ENCODE results near the gene CCNI.
A peak's percentile ranks its signal among the peaks of the same experiment; 100 is the strongest.
"Not testable (repeated sequence)": the region's sequence is repeated elsewhere in the genome, so short reads cannot be mapped to it uniquely, and the experiment has no call there.

Gene CCNI

DNA sequence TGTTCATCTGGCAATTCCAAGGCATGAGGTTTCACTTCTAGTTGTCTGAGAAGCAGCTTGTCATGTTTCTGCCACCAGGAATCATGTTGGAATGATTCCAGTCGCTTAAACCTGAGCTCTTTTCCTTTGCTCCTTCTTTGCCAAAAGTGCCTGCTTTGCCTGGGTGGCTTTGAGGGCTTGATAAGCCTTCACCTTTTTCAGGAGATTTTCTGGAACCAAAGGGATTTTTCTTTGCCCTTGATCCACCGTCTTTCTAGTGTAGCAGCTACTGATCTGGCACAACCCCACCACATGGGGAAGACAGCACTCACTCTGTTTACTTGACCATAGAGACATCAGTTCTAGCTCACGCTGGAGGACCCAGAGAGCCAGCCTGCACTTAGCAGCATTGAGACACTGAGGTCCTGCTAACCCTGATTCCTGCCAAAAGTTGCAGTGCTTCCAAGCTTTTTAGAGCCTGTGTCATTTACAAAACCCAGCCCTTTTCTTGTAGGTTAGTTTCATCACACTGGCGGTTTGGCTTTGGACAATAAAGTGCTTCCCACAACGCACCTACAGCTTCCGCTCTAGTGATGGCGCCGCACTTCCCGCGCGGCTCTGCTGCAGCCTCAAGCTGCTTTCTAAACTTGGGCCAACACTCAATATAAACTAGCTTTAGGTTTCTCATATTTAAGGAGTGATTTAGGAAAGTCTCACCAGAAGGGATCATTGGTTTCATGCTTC is 7.3 kb upstream of the CCNI start:
- no peak for DNase-seq (ENCODE audit: low read depth in 3 of 3, low spot score in 1 of 3)

DNA sequence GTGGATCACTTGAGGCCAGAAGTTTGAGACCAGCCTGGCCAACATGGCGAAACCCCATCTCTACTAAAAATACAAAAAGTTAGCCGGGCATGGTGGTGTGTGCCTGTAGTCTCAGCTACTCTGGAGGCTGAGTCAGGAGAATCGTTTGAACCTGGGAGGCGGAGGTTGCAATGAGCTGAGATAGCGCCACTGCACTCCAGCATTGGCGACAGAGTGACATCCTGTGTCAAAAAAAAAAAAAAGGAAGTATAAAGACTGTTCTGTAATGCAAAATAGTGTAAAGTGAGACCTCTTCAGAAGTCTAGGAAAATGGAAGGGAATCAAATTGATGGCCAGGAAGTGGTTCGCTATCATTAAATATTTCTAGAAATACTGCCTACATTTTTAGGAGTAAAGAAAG is 5.0 kb upstream of the CCNI start:
- not testable (repeated sequence) for DNase-seq (ENCODE audit: low read depth in 3 of 3, low spot score in 1 of 3)

DNA sequence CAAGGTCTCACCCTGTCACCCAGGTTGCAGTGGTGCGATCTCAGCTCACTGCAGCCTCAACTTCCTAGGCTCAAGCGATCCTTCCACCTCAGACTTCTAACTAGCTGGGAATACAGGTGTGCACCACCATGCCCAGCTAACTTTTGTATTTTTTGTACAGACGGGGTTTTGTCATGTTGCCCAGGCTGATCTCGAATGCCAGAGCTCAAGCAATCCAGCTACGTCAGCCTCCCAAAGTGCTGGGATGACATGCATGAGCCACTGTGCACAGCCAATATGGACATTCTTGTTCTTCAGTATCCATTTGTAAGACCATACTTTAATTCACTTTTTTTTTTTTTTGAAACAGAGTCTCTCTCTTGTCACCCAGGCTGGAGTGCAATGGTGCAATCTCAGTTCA is 3.5 kb upstream of the CCNI start:
- DNase-seq (ENCODE audit: low read depth in 3 of 3, low spot score in 1 of 3) = no peak

DNA sequence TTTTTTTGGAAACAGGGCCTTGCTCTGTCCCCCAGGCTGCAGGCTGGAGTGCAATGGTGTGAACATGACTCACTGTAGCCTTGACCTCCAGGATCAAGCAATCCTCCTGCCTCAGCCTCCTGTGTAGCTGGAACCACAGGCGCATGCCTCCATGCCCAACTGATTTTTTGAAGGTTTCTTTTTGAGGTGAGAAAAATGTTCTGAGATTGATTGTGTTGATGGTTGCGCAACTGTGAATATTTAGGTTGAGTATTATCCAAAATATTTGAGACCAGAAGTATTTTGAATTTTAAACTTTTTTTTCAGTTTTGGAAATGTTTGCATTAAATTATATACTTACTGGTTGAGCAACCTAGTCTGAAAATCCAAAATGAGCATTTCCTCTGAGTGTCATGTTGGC is 2.6 kb upstream of the CCNI start:
- no peak for DNase-seq (ENCODE audit: low read depth in 3 of 3, low spot score in 1 of 3)

DNA sequence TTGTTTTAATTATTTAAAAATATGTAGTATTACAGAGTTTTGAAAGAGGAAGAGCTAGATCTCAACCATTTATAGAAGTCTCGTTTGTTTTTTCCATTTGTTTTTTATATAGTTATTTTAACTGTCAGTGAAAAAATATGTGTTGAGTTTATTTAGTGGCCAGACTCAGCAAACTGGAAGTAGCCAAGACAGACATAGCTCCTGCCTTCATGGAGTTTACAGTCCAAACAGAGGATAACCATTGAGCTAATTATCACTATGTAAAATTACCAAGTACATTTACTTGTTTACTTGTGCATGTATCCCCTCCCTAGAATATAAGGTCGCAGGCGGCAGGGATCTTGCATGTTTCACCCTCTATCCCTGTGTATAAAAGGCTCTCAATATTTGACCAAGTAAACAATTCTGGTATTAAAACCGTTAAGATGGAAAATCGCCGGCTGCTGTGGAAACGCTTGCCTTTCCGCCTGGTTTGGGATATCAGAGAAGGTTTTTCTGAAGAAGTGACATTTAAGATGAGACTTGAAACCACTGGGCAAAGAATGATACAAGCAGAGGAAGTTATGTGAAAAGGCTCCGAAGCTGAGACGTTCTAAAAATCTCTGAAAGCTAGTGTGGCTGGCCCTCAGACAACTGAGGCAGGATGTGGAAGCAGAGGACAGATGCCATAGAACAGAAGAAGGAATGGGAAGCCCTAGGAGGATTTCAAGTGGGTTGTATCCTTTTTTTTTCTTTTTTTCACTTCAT is 1.3 kb upstream of the CCNI start:
- DNase-seq (ENCODE audit: low read depth in 3 of 3, low spot score in 1 of 3) = no peak

DNA sequence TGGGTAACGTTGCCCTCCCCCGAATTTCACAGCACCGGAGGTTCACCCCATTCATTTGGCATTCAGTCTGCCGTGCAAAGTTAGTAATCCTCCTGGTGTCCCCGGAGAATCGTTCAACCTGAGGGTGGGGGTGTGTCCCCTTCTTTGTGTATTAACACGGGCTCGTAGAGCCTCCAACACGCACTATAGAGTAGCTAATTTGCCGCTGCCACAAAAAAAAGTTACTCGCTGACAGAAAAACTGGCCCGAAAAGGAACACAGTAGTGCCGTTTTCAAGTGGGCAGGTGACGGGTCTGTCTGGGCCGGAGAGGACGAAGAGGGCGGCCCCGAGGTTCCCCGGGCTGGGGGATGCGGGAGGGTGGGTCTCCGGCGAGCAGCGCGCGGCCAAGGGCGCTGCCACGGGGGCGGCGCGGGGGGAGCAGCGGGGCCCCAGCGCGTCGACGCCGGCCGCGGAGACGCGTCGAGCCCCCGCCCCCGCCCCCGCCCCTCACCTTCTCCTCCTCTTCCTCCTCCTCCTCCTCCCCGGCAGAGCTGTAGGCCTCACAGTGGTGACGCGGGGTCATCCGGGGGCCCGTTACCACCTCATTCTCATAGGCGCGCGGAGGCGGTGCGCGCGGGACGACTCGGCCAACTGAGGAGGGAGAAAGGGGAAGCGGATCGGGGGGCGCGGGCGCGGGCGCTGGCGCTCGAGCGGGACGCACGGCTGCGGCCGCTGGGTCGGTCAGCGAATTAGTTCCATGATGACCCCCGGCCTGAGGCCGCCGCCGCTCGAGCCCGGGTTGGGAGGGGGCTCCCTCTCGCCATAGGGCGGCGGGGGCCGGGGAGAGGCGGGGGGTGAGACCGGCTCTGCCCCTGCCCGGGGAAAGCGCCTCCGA is 571 bp downstream of the CCNI start:
- peak; percentile 38 to 56 (median 50) for DNase-seq (ENCODE audit: low read depth in 3 of 3, low spot score in 1 of 3)

DNA sequence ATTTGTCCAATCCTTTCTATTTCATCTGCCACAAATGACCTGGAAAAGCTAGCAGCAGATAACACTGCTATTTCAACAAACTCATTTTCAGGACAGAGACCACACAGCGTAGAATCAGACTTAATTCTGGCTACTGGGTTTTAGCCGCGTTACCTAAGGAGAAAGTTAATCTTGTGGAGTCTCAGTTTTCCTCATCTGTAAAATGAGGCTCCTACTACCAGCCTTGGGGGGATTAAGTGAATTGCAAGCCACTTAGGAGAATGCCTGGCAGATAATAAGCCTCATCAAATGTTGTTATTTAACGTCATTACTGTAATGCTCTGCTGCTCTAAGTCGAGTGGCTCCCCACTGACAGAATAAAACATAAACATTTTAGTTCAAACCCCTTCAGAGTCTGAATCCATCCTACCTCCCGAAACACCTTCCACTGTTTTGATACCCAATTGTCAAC is 1.4 kb downstream of the CCNI start:
- DNase-seq (ENCODE audit: low read depth in 3 of 3, low spot score in 1 of 3) = no peak

DNA sequence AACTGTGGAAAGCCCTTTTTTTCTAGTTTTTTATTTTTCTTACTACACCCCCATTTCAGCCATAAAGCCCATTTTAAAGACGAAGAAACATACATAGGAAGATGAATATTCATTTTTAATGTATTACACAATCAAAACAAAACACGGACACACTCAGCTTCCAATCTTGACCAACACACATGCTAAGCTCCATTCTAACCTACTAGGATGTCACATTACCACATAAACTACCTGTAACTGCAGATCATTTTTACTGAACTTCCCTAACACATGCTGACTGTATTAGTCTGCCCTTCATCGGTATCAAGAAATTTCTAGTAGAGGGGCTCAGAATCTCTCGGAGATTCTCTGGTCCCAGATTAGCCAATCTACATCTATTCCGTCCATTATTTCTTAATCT is 1.8 kb downstream of the CCNI start:
- no peak for DNase-seq (ENCODE audit: low read depth in 3 of 3, low spot score in 1 of 3)

DNA sequence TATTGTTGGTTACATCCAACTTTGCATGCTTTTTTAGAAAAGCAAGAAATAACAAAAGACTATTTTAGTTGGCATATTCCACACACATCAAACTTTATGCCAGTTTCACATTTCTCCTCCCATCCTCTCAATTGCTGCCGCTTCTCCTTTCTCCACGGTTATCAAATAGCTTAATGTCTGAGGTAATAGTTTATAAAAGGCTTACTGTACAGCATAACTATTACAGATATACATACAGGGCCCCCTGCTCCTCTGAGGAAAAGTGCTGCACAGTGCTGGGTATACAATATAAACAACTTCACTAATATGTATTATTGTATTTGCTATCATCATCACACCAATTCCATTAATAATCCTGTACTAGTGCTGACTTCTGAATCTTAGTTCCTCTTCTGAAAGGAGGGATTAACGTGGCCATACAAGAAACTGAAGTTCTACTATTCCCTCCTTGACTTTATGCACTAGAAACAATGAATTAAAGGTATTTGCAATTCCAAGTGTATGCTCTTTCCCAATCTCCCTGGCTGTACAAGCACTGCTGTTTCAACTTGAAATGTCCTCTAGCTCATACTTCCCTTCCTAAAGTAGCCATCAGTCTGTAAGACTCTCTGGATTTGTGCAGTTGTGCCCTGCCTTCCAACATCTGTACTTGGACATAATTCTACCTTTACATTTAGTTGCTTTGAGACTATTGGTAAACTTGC is 2.5 kb downstream of the CCNI start:
- DNase-seq (ENCODE audit: low read depth in 3 of 3, low spot score in 1 of 3) = no peak

DNA sequence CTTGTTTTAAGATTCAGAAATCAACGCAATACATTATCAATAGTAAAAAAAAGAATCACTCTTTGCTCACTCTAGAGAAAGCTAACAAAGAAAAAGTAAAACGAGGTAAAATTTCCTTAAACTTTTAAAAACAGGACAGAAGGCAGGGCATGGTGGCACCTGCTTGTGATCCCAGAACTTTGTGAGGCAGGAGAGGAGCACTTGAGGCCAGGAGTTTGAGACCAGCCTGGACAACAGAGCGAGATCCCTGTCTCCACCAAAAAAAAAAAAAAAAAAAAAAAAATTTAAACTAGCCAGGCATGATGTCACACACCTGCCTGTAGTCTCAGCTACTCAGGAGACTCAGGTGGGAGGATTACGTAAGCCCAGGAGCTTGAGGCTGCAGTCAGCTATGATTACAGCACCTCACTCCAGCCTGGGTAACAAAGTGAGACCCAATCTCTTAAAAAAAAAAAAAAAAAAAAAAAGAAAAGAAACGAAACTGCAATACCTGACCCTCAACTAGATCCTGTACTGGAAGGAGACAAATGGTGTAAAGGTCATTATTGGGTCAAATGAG is 3.5 kb downstream of the CCNI start:
- peak in 1 of 3 donors; percentile 11 for DNase-seq (ENCODE audit: low read depth in 3 of 3, low spot score in 1 of 3)

DNA sequence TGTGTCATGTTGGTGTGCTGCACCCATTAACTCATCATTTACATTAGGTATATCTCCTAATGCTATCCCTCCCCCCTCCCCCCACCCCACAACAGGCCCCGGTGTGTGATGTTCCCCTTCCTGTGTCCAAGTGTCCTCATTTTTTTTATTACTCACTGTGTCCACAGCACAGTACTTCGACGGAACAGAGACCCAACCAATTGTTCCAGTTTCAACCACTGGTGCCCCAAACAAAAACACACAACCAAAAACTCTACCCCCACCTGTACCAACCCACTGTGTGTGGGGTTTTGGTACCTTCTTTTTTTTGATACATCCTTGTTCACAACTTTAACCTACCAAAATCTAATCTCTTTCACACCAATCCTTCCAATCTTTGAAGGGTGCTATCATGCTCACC is 6.3 kb downstream of the CCNI start:
- DNase-seq (ENCODE audit: low read depth in 3 of 3, low spot score in 1 of 3) = not testable (repeated sequence)

DNA sequence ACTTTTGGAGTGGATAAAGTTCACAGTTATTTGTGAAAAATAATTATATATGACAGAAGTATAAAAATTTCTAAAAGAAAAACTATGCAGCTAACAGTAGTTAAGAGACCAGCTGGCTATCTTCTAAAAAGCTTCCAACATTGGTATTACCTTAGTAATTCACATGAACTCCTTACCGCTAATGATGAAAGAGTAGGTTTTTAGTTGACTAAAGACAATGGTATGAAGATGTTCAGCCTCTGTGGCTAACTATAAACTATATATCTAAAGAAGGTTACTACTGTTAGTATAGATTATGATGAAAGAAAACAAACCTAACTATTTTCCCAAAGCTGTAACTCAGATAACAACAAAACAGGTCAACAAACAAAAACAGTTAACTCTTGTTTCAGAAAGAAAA is 10.4 kb downstream of the CCNI start:
- no peak for DNase-seq (ENCODE audit: low read depth in 3 of 3, low spot score in 1 of 3)

DNA sequence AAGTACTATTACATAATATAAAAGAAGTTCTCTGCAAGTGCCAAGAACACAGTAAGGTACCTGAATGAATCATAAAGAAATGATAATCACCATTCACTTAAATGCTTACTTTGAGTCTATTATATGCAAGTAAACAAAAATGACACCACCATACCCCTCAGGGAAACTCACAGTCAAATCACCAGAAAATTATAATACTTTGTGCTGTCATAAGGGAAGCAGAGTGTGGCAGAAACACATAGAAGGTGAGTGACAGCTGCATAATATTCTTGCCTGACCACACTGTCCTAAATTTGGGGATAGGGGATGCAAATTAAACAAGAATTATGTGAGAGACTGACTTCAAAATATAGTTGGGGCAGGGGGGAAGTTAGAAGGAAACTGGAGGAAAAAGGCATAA is 12.9 kb downstream of the CCNI start:
- DNase-seq (ENCODE audit: low read depth in 3 of 3, low spot score in 1 of 3) = no peak

DNA sequence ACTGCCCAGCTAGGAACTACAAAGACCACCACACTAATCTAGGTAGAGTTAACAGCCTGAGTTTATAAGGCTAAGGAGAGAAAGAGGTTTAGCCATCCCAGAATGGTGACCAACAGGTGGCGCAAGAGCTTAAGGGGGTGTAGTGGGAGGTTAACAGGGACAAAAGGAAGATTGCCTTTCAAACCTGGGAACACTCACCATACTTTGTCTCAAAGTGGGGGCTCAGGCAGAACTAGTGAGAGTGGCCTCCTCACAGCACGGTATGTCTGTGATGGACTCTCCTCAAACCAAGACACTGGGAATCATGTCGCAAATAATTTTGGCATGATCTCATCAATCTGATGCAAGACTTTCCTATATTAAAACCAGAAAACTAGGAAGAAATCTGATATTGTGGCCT is 23.4 kb downstream of the CCNI start:
- DNase-seq (ENCODE audit: low read depth in 3 of 3, low spot score in 1 of 3) = peak; percentile 20 to 51 (median 22)

DNA sequence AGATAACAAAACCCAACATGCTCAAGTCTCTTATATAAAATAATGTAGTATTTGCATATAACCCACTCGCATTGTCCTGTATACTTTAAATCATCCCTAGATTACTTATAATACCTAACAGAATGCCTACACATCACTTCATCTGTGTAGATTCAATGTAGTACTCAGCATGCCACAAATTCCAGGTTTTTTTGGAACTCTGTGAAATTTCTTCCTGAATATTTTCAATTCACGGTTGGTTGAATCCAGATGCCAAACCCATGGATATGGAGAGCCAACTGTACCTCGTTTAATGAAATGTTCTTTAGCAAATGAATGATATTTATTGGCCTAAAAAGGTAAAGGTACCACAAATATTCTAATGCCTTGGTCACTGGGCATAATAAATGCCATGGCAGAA is 24.8 kb downstream of the CCNI start:
- DNase-seq (ENCODE audit: low read depth in 3 of 3, low spot score in 1 of 3) = no peak

DNA sequence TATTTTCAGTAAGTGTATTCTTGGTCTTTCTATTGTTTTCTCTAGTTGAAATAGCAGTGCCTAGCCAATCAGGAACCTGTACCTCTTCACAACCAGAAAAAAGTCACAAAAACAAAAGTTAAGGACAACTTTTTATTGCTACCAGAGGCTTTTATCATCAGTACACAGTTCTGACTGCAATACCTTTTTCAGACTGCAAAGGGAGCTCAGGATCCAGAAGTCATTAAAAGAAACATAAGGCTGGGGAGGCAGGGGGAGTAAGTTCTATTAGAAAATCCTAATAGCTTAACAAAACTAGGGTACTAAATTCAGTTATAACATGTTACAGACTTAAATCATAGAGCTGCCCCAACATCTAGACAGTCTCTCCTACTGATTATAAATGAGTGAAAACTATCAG is 28.8 kb downstream of the CCNI start:
- DNase-seq (ENCODE audit: low read depth in 3 of 3, low spot score in 1 of 3) = no peak

DNA sequence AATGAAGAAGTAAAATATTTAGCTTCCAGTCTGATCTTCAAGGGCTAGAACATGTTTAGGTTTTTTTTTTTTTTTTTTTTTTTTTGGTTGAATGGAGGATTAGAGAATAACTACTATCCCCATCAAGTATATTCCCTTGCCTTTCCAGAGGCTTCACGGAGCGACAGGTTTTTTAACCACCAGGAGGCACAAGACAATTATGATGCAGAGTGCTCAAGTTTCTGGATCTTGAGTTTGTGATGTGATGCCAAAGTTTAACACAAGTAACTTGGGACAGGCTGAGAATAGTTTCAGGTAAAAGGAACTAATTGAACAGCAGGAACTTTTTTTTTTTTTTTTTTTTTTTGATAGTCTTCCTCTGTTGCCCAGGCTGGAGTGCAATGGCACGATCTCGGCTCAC is 30.3 kb downstream of the CCNI start:
- no peak for DNase-seq (ENCODE audit: low read depth in 3 of 3, low spot score in 1 of 3)

DNA sequence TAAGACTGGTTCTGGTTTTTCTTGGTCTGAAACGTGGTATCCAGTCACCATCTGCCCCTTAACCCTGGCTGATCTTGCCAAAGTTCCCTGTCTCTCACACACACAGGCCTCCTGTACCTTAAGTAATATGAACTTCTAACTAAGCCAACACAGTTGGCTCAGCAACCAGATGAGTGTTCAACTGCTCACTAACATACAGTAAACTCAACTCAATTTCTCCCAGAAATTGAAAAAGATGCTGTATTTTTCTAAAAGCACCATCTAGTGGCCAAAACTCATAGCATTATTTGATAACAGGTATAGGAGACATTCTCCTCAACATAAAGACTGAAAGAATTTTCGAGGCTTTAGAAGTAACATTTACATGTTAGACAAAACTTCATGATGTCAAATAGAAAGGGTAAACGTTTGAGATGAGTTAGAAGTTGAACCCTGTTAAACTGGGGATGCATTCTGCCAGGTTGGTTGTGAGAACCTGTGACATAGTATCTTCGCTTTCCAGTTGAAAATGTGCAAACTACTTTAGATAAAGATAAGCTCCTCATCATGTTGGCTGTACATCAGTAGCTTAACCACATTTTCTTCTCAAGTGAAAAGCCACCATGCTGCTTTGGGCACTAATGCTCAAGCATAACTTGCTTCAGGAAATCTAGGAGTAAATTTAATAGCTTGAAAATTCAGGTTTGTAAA is 31.2 kb downstream of the CCNI start:
- DNase-seq (ENCODE audit: low read depth in 3 of 3, low spot score in 1 of 3) = no peak

DNA sequence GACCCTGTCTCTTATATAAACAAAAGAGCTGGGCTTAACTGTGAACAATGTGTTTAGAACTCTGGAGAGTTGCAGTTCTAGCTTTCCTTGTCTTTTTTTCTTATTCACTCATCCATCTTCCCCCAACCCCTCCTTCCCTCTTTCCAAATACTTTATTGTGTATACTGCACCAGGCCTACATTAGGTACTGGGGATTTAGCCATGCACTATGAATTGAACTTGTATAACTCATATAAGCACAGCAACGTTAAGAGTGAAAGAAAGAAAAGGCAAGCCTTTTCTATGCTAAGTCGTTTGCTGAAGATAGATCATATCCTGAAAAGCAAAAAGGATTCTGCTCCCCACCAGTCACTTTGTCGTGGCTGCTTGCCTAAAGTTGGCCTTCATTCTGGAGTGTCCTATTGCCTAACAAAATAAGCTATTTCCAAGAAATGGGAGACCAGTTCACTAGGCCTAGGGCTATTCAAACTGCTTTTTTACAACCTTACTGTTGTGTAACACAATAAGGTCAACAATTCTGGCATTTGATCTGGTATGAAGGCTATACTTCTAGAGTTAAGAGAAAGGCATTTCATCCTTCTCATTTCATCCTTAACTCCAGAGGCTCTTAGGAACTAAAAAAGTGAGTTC is 32.2 kb downstream of the CCNI start:
- no peak for DNase-seq (ENCODE audit: low read depth in 3 of 3, low spot score in 1 of 3)
